Endothelial cell of umbilical vein (primary cell): Measurements from ENCODE around the gene DMRTC2.

Experiments used
- CTCF ChIP-seq, 2 donors: IDR thresholded peaks; 1 replicate in 1 of 2; 2 replicates in 1 of 2; pipeline ENCODE4 v1.5.1; 2011; ENCODE audit warnings: low read length in 2 of 2, mild to moderate bottlenecking in 2 of 2, moderate library complexity in 2 of 2, control low read depth in 1 of 2, inconsistent platforms in 1 of 2, low read depth in 1 of 2; ENCODE audit not compliant: insufficient read depth in 1 of 2; ENCODE audit errors: extremely low read depth in 1 of 2
- EZH2 ChIP-seq: IDR thresholded peaks from 2 replicates; pipeline ENCODE4 v1.6.1; 2012; ENCODE audit warnings: borderline replicate concordance, low read depth, mild to moderate bottlenecking, moderate library complexity, low read length, inconsistent platforms; ENCODE audit not compliant: severe bottlenecking
- FOS ChIP-seq: IDR thresholded peaks from 2 replicates; pipeline ENCODE4 v1.6.1; 2011; ENCODE audit warnings: mild to moderate bottlenecking, low read length, moderate library complexity, borderline replicate concordance; ENCODE audit not compliant: insufficient read depth
- POLR2A ChIP-seq: IDR thresholded peaks from 2 replicates; pipeline ENCODE4 v1.6.1; 2012; ENCODE audit warnings: low read depth, mild to moderate bottlenecking, control low read depth, low read length
- POLR2AphosphoS5 ChIP-seq: IDR thresholded peaks from 2 replicates; pipeline ENCODE4 v1.6.1; 2012; ENCODE audit warnings: low read depth, mild to moderate bottlenecking, control low read depth, low read length, moderate library complexity; ENCODE audit not compliant: insufficient read depth

- TF ChIP-seq CTCF (IDR thresholded peaks at IDR 0.05; ENCODE audit: extremely low read depth in 1 of 2, insufficient read depth in 1 of 2, low read depth in 1 of 2, low read length in 2 of 2) (no peak), POLR2AphosphoS5 (no peak), FOS (no peak), POLR2A (no peak), EZH2 (no peak)
Measured at GRCh38 chr19:41888926-41889325, 44.1 kb downstream of the DMRTC2 start.
